Smooth muscle cell (in vitro differentiated cells): ENCODE results near the gene PIAS1. TPM values are rescaled to one million over a fixed set of nuclear protein-coding genes. Genes with fewer than 3 reads are reported as not detected.

Experiments
- DNase-seq: peaks from one replicate; lab custom pipeline; 2025; ENCODE audit not compliant: unreplicated experiment; lab: John Stamatoyannopoulos, UW
- H2AFZ ChIP-seq: fragments of 200-600 bp; sonication (generic); 2 replicates; pipeline ENCODE4 v1.6.0; 2016; ENCODE audit warnings: antibody characterized with exemption, low read depth, mild to moderate bottlenecking
- H3F3A ChIP-seq: fragments of 200-600 bp; sonication (generic); 2 replicates; pipeline ENCODE4 v1.6.0; 2017; ENCODE audit warnings: antibody characterized with exemption, low read depth
- H3K27ac ChIP-seq: fragments of 200-600 bp; sonication (generic); 2 replicates; pipeline ENCODE4 v1.5.1; 2016; ENCODE audit warnings: low read depth, mild to moderate bottlenecking
- H3K27me3 ChIP-seq: fragments of 200-600 bp; sonication (generic); 2 replicates; pipeline ENCODE4 v1.6.1; 2016; ENCODE audit warnings: low read depth, mild to moderate bottlenecking
- H3K36me3 ChIP-seq: fragments of 200-600 bp; sonication (generic); 2 replicates; pipeline ENCODE4 v1.5.1; 2016; ENCODE audit warnings: low read depth
- H3K4me1 ChIP-seq: fragments of 200-600 bp; sonication (generic); 2 replicates; pipeline ENCODE4 v1.5.1; 2016; ENCODE audit warnings: low read depth
- H3K4me2 ChIP-seq: fragments of 200-600 bp; sonication (generic); 2 replicates; pipeline ENCODE4 v1.6.0; 2016; ENCODE audit warnings: mild to moderate bottlenecking
- H3K4me3 ChIP-seq: fragments of 200-600 bp; sonication (generic); 2 replicates; pipeline ENCODE4 v1.5.1; 2016; ENCODE audit warnings: mild to moderate bottlenecking
- H3K79me2 ChIP-seq: fragments of 200-600 bp; sonication (generic); 2 replicates; pipeline ENCODE4 v1.6.0; 2016; ENCODE audit warnings: low read depth, mild to moderate bottlenecking
- H3K9ac ChIP-seq: fragments of 200-600 bp; sonication (generic); 2 replicates; pipeline ENCODE4 v1.6.0; 2016; ENCODE audit warnings: low read depth
- H3K9me3 ChIP-seq: fragments of 200-600 bp; sonication (generic); replicated peaks from 2 replicates; pipeline ENCODE4 v1.5.1; 2016; ENCODE audit warnings: low read depth
- H4K20me1 ChIP-seq: fragments of 200-600 bp; sonication (generic); 2 replicates; pipeline ENCODE4 v1.6.0; 2016; ENCODE audit warnings: low read depth
- CTCF ChIP-seq: fragments of 200-600 bp; sonication (generic); IDR thresholded peaks from 2 replicates; pipeline ENCODE4 v1.5.1; 2017; ENCODE audit warnings: borderline replicate concordance, mild to moderate bottlenecking, antibody characterized with exemption; ENCODE audit not compliant: insufficient read depth, poor library complexity, severe bottlenecking
- WGBS: methylation state at CpG from one replicate; pipeline ENCODE4 v1.1.7; 2016; ENCODE audit warnings: low lambda C conversion rate; 5-methylcytosine and 5-hydroxymethylcytosine counted together
- polyA plus RNA-seq: library from polyadenylated mRNA; unstranded; fragments of >200 nt; fragmentation: Nextera tagmentation; extraction: Ambion mirVana; gene quantifications from 2 replicates; pipeline ENCODE4 v1.2.1, GENCODE V29; 2016
- total RNA-seq: library from RNA; depleted of rRNA; stranded (reverse); fragments of >200 nt; gene quantifications from 2 replicates; pipeline ENCODE4 v1.2.3, GENCODE V29; 2014

The PIAS1 gene
- total and polyA plus RNA-seq, 2 experiments from 2014 or later: 46.4 to 56.1 TPM

DNA sequence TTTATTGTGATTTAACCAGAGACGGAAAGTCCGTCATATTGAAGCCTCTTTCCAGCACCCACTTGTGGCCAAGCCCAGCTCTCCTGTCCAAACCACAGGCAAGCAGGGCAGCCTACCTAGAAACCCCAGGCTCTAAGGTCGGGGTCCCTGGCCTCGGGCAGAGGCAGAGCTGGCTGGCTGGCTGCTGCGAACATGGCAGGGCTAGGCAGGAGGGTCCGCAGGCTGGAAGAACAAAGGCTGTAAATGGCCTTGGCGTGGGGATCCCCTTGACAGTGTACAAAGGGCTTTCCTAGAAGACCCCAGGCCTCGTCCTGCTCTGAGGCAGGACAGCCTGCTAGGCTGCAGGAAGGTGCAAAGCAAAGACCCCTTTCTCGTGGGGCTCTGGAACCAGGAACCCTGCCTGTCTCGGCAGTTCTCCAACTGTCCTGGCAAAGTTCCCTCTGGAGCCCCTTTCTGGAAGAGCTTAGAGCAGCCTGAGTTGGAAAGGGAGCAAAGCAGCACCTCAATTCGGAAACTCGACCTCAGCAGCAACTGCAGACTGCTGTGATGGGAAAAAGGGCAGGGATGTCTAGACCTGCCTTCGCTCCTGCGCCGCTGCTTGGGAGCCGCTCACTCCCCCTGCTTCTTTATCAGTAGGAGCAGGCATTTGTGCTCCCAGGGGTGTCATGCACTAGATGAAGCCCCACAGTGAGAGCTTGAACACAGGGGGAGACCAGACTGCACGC lies 142.5 kb downstream of the PIAS1 start:
- WGBS: 96% methylated on average over 17 of the region's 17 CpGs
- Histone ChIP-seq H3K4me2 (no peak overlapping the region), H4K20me1 (no peaks in the 10 kb centered on the region), H3K36me3 (no peaks in the 10 kb centered on the region), H3K9me3 (no peaks in the 10 kb centered on the region), H3K4me1 (peaks cover 9% of the 10 kb centered on the region), H3K9ac (no peak overlapping the region), H3F3A (no peaks in the 10 kb centered on the region), H3K4me3 (no peak overlapping the region), H3K27ac (no peak overlapping the region), H3K27me3 (no peaks in the 10 kb centered on the region), H3K79me2 (no peaks in the 10 kb centered on the region), H2AFZ (no peak overlapping the region)
- no peak for TF ChIP-seq CTCF
- no peak for DNase-seq

GRCh38 chr15:68197170-68197492 lies 143.0 kb downstream of the PIAS1 start:
- no peaks in the 10 kb centered on the region for H3K36me3 ChIP-seq
- DNase-seq: no peak
- no peaks in the 10 kb centered on the region for H3K27me3 ChIP-seq
- WGBS: over 99% methylated on average over 8 of the region's 8 CpGs
- no peak overlapping the region for H2AFZ ChIP-seq
- no peaks in the 10 kb centered on the region for H4K20me1 ChIP-seq
- peaks cover 10% of the 10 kb centered on the region for H3K4me1 ChIP-seq
- H3K4me2 ChIP-seq: no peak overlapping the region
- TF ChIP-seq CTCF: no peak
- H3K9ac ChIP-seq: no peak overlapping the region
- H3K4me3 ChIP-seq: no peak overlapping the region
- H3K9me3 ChIP-seq: no peaks in the 10 kb centered on the region
- no peak overlapping the region for H3K27ac ChIP-seq
- H3K79me2 ChIP-seq: no peaks in the 10 kb centered on the region
- no peaks in the 10 kb centered on the region for H3F3A ChIP-seq

- no peaks in the 10 kb centered on the region for H3F3A ChIP-seq
- no peak for TF ChIP-seq CTCF
- no peaks in the 10 kb centered on the region for H4K20me1 ChIP-seq
- H3K4me3 ChIP-seq: no peak overlapping the region
- no peaks in the 10 kb centered on the region for H3K36me3 ChIP-seq
- no peak overlapping the region for H3K27ac ChIP-seq
- H3K27me3 ChIP-seq: no peaks in the 10 kb centered on the region
- H2AFZ ChIP-seq: no peak overlapping the region
- DNase-seq: no peak
- H3K9me3 ChIP-seq: no peaks in the 10 kb centered on the region
- no peak overlapping the region for H3K9ac ChIP-seq
- H3K4me1 ChIP-seq: peaks cover 13% of the 10 kb centered on the region
- no peaks in the 10 kb centered on the region for H3K79me2 ChIP-seq
- no peak overlapping the region for H3K4me2 ChIP-seq
- WGBS: 97% methylated on average over 11 of the region's 11 CpGs
Measured at GRCh38 chr15:68197661-68198437, 143.7 kb downstream of the PIAS1 start.
